Liver (tissue), 9 donors: ENCODE results near the gene GCC1. TPM values are rescaled to one million over a fixed set of nuclear protein-coding genes. Genes with fewer than 3 reads are reported as not detected.

Experiments used
- DNase-seq: peaks from one replicate; pipeline ENCODE4 v3.0.0-alpha.2; 2017; ENCODE audit warnings: low spot score
- H3K27ac ChIP-seq, 2 donors: one replicate each; pipeline ENCODE4 v1.7.0; 2013; ENCODE audit warnings: inconsistent platforms in 2 of 2, low read length in 2 of 2, control low read depth in 1 of 2, low read depth in 1 of 2, mild to moderate bottlenecking in 1 of 2
- H3K27me3 ChIP-seq, 4 donors: one replicate each; pipeline versions ENCODE4 v1.6.1 to v1.7.0; 2013; ENCODE audit warnings: low read length in 3 of 4, inconsistent platforms in 1 of 4, mild to moderate bottlenecking in 1 of 4, moderate library complexity in 1 of 4; ENCODE audit not compliant: control insufficient read depth in 4 of 4, insufficient read depth in 4 of 4
- H3K36me3 ChIP-seq, 4 donors: one replicate each; pipeline versions ENCODE4 v1.6.1 to v1.7.0; 2013; ENCODE audit warnings: low read length in 3 of 4, mild to moderate bottlenecking in 3 of 4, low read depth in 1 of 4, moderate library complexity in 1 of 4; ENCODE audit not compliant: control insufficient read depth in 4 of 4, insufficient read depth in 3 of 4
- H3K4me1 ChIP-seq, 4 donors: one replicate each; pipeline versions ENCODE4 v1.6.1 to v1.7.0; 2013; ENCODE audit warnings: low read length in 3 of 4, mild to moderate bottlenecking in 3 of 4, moderate library complexity in 1 of 4; ENCODE audit not compliant: control insufficient read depth in 4 of 4, insufficient read depth in 4 of 4
- H3K4me3 ChIP-seq, 3 donors: one replicate each; pipeline versions ENCODE4 v1.6.1 to v1.7.0; 2013; ENCODE audit warnings: low read length in 3 of 3, control low read depth in 1 of 3, low read depth in 1 of 3, mild to moderate bottlenecking in 1 of 3
- H3K9ac ChIP-seq, 2 donors: one replicate each; pipeline ENCODE4 v1.7.0; 2013; ENCODE audit warnings: low read length in 2 of 2, mild to moderate bottlenecking in 2 of 2, moderate library complexity in 2 of 2, control low read depth in 1 of 2, low read depth in 1 of 2
- H3K9me3 ChIP-seq, 4 donors: one replicate each; pipeline versions ENCODE4 v1.6.1 to v1.7.0; 2013; ENCODE audit warnings: low read length in 3 of 4; ENCODE audit not compliant: control insufficient read depth in 4 of 4
- ATF3 ChIP-seq: IDR thresholded peaks from 2 replicates; pipeline ENCODE4 v1.6.1; 2016; ENCODE audit warnings: antibody characterized with exemption
- CTCF ChIP-seq: fragments of 150-350 bp; IDR thresholded peaks from 2 replicates; pipeline ENCODE4 v1.5.1; 2017; ENCODE audit warnings: improper control_type of control experiment, low read depth, low read length; ENCODE audit not compliant: missing input control
- FOXA1 ChIP-seq: IDR thresholded peaks from 2 replicates; pipeline ENCODE4 v1.6.1; 2016; ENCODE audit warnings: antibody characterized with exemption
- FOXA2 ChIP-seq: IDR thresholded peaks from 2 replicates; pipeline ENCODE4 v1.6.1; 2016; ENCODE audit warnings: antibody characterized with exemption
- GABPA ChIP-seq, 2 donors: IDR thresholded peaks in 1 of 2; conservative IDR thresholded peaks in 1 of 2; 2 replicates each; pipeline ENCODE4 v1.6.1; 2016; ENCODE audit warnings: antibody characterized with exemption in 2 of 2, mild to moderate bottlenecking in 1 of 2, moderate library complexity in 1 of 2
- HNF4A ChIP-seq, 2 donors: conservative IDR thresholded peaks; 2 replicates each; pipeline ENCODE4 v1.6.1; 2016; ENCODE audit warnings: antibody characterized with exemption in 2 of 2, mild to moderate bottlenecking in 2 of 2
- HNF4G ChIP-seq: IDR thresholded peaks from 2 replicates; pipeline ENCODE4 v1.6.1; 2016; ENCODE audit warnings: antibody characterized with exemption
- MAX ChIP-seq: IDR thresholded peaks from 2 replicates; pipeline ENCODE4 v1.6.1; 2016; ENCODE audit warnings: antibody characterized with exemption
- NR2F2 ChIP-seq: IDR thresholded peaks from 2 replicates; pipeline ENCODE4 v1.6.1; 2016; ENCODE audit warnings: antibody characterized with exemption
- REST ChIP-seq: IDR thresholded peaks from 2 replicates; pipeline ENCODE4 v1.6.1; 2016; ENCODE audit warnings: antibody characterized with exemption, mild to moderate bottlenecking
- RXRA ChIP-seq, 2 donors: IDR thresholded peaks; 2 replicates each; pipeline ENCODE4 v1.6.1; 2017 to 2018; ENCODE audit warnings: antibody characterized with exemption in 2 of 2, mild to moderate bottlenecking in 1 of 2
- SP1 ChIP-seq: IDR thresholded peaks from 2 replicates; pipeline ENCODE4 v1.6.1; 2018; ENCODE audit warnings: antibody characterized with exemption, mild to moderate bottlenecking
- TAF1 ChIP-seq: conservative IDR thresholded peaks from 2 replicates; pipeline ENCODE4 v1.6.1; 2016; ENCODE audit warnings: antibody characterized with exemption, mild to moderate bottlenecking
- YY1 ChIP-seq: IDR thresholded peaks from 2 replicates; pipeline ENCODE4 v1.6.1; 2016; ENCODE audit warnings: antibody characterized with exemption, mild to moderate bottlenecking
- WGBS: extraction: QIAGEN DNeasy Blood & Tissue Kit; methylation state at CpG from one replicate; pipeline ENCODE4 v1.1.7; 2013; 5-methylcytosine and 5-hydroxymethylcytosine counted together
- polyA plus RNA-seq, 2 donors: library from polyadenylated mRNA; stranded (reverse) in 1 of 2; unstranded in 1 of 2; fragments of 200-250 nt in 1 of 2; fragments of >200 nt in 1 of 2; fragmentation: Nextera tagmentation in 1 of 2; extraction: Ambion mirVana in 1 of 2; gene quantifications; one replicate each; pipeline versions ENCODE4 v1.2.1 to v1.2.3, GENCODE V29; 2013 to 2015
- total RNA-seq, 2 donors: library from RNA; depleted of rRNA; stranded (reverse); fragments of >200 nt; gene quantifications; one replicate each; pipeline ENCODE4 v1.2.3, GENCODE V29; 2014
- donor health status: healthy.
- donor health status: healthy.
- donor health status: healthy.
- donor health status: healthy.
- donor health status: healthy.

The GCC1 gene
- total and polyA plus RNA-seq, 4 donors = 4.6 to 16.1 (median 8.0) TPM

GRCh38 chr7:127609297-127609696 is 23.9 kb upstream of the GCC1 start:
- no peak for TF ChIP-seq RXRA (IDR thresholded peaks at IDR 0.05)
- TF ChIP-seq SP1 = no peak
- no peak for TF ChIP-seq GABPA (IDR thresholded peaks at IDR 0.05 in 1 of 2, conservative IDR thresholded peaks at IDR 0.05 in 1 of 2)
- no peak for TF ChIP-seq ATF3
- no peak for TF ChIP-seq REST
- TF ChIP-seq YY1 = no peak
- TF ChIP-seq HNF4A (conservative IDR thresholded peaks at IDR 0.05) = no peak
- TF ChIP-seq FOXA1 = no peak
- Histone ChIP-seq H3K4me1 (no peaks in the 10 kb centered on the region), H3K27ac (no peak overlapping the region), H3K9me3 (peaks cover 8 to 18% (median 14%) of the 10 kb centered on the region in 4 donors), H3K27me3 (no peaks in the 10 kb centered on the region), H3K36me3 (no peaks in the 10 kb centered on the region), H3K9ac (no peak overlapping the region), H3K4me3 (peak overlapping the region in 1 of 3 donors; percentile 13)
- DNase-seq = no peak
- 90% methylated on average over 6 of the region's 6 CpGs for WGBS

GRCh38 chr7:127608446-127608845 is 23.1 kb upstream of the GCC1 start:
- TF ChIP-seq FOXA1 (no peak), MAX (no peak), TAF1 (no peak), YY1 (no peak), FOXA2 (no peak), HNF4G (no peak), CTCF (no peak), NR2F2 (no peak)
- H3K27ac ChIP-seq = no peak overlapping the region
- no peak for DNase-seq
- no peak overlapping the region for H3K9ac ChIP-seq
- H3K27me3 ChIP-seq = no peaks in the 10 kb centered on the region
- no peaks in the 10 kb centered on the region for H3K36me3 ChIP-seq
- WGBS = 93% methylated on average over 6 of the region's 6 CpGs
- H3K9me3 ChIP-seq = peaks cover 8 to 20% (median 15%) of the 10 kb centered on the region in 4 donors
- peak overlapping the region in 2 of 3 donors; percentile 23 to 35 for H3K4me3 ChIP-seq
- no peaks in the 10 kb centered on the region for H3K4me1 ChIP-seq
